C4-2B (cell line): Measurements from ENCODE around the gene YIF1B.

ENCODE experiments used
- ZFX ChIP-seq: fragments of 450-650 bp; IDR thresholded peaks from 2 replicates; pipeline ENCODE4 v1.6.1; 2017
- TF ChIP-seq, protein P1 (sequence below): fragments of 450-650 bp; conservative IDR thresholded peaks from 2 replicates; pipeline ENCODE4 v1.5.1; 2017; ENCODE audit warnings: mild to moderate bottlenecking

DNA sequence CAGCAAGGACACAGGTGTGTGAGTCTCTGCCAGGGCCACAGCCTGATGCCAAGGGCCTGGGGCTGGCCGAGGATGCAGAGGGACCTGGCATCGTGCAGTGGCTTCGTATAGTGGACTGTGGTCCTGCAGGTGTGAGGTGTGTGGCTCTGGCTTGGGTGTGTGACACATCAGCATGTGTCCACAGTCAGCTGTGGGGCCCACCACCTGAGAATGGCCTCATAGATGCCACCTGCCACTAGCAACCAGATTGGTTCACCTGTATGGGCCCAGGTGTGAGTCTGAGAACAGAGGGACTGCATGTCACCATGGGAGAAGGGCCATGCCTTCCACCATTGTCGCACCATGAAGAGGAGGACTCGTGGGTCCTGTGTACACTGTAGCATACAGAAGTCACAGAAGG, 62.0 kb downstream of the YIF1B start:
- TF ChIP-seq, protein P1, sequence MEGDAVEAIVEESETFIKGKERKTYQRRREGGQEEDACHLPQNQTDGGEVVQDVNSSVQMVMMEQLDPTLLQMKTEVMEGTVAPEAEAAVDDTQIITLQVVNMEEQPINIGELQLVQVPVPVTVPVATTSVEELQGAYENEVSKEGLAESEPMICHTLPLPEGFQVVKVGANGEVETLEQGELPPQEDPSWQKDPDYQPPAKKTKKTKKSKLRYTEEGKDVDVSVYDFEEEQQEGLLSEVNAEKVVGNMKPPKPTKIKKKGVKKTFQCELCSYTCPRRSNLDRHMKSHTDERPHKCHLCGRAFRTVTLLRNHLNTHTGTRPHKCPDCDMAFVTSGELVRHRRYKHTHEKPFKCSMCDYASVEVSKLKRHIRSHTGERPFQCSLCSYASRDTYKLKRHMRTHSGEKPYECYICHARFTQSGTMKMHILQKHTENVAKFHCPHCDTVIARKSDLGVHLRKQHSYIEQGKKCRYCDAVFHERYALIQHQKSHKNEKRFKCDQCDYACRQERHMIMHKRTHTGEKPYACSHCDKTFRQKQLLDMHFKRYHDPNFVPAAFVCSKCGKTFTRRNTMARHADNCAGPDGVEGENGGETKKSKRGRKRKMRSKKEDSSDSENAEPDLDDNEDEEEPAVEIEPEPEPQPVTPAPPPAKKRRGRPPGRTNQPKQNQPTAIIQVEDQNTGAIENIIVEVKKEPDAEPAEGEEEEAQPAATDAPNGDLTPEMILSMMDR, result no peak
- TF ChIP-seq ZFX, result no peak
